ENCODE results near the gene PIGU.

DNA sequence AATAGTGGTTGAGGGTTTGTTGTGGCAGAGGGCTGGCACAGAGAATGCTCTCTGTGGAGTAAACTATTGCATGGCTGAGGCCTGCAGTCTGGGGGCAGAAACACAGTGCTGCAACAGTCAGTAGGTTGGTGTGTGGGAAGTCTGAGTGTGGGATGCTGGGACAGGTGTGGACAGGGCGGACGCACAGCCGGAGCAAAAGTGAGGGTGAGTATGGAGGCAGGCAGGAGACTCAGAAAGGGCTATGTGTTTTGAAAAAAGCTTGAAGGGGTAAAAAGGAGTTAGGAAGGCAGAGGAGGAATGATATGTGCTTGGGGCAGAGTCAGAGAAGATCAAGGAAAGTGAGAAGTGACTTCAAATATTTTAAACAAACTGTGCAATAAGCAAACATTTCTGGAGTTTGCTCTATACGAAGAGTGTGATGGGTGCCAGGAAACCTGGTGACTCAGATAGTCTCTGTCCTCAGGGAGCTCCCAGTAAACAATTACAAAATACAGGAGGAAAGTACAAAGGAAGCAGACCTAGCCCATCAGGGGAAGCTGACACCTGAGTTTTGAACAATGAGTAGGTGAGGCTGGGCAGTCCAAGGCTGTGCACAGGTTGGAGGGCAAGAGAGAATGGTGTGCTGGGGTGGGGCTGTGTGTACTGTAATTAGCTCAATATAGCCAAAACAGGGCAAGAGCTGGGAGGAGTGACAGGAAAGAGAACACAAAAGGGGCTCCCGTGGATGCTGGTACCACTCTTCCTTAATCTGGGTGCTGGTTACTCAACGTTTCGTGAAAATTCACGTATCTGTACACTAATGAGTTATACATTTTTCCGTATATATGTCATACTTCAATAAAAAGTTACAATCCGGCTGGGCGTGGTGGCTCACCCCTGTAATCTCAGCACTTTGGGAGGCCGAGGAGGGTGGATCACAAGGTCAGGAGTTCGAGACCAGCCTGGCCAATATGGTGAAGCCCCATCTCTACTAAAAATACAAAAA lies 55.2 kb downstream of the PIGU start:
- TF ChIP-seq, protein P1, sequence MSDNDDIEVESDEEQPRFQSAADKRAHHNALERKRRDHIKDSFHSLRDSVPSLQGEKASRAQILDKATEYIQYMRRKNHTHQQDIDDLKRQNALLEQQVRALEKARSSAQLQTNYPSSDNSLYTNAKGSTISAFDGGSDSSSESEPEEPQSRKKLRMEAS (IDR thresholded peaks at IDR 0.05; ENCODE audit: low read depth, low read length), result no peak
- TF ChIP-seq POLR2A (IDR thresholded peaks at IDR 0.05; ENCODE audit: extremely low read depth, insufficient read length), result no peak
